OCI-LY3 (cell line): ENCODE measurements around the gene MT1H.
A peak's percentile ranks its signal among the peaks of the same experiment; 100 is the strongest.

Source experiments
- H2AFZ ChIP-seq: fragments of 200-600, 300-600 bp; shearing (Covaris generic); 2 replicates; pipeline ENCODE4 v1.6.0; 2014; ENCODE audit warnings: antibody characterized with exemption, low read depth, low read length
- H3K27ac ChIP-seq: fragments of 200-600, 300-600 bp; sonication (generic); 2 replicates; pipeline ENCODE4 v1.5.1; 2014; ENCODE audit warnings: mild to moderate bottlenecking, low read length, moderate library complexity, mixed read lengths
- H3K27me3 ChIP-seq: fragments of 200-600, 300-600 bp; sonication (generic); 2 replicates; pipeline ENCODE4 v1.6.1; 2014; ENCODE audit warnings: low read depth, low read length, mixed read lengths
- H3K36me3 ChIP-seq: fragments of 200-600, 300-600 bp; sonication (generic); replicated peaks from 2 replicates; pipeline ENCODE3; 2014; ENCODE audit warnings: low read depth, low read length, mixed read lengths
- H3K4me1 ChIP-seq: fragments of 300-600, 200-600 bp; sonication (generic); 2 replicates; pipeline ENCODE4 v1.6.1; 2014; ENCODE audit warnings: low read length, mixed read lengths
- H3K4me2 ChIP-seq: fragments of 200-600, 300-600 bp; sonication (generic); 2 replicates; pipeline ENCODE4 v1.6.1; 2014; ENCODE audit warnings: low read length, mixed read lengths
- H3K4me3 ChIP-seq: fragments of 300-600, 200-600 bp; sonication (generic); 2 replicates; pipeline ENCODE4 v1.5.1; 2014; ENCODE audit warnings: antibody characterized with exemption, mild to moderate bottlenecking, low read length, moderate library complexity
- H3K79me2 ChIP-seq: fragments of 300-600, 200-600 bp; shearing (Covaris generic); 2 replicates; pipeline ENCODE4 v1.6.1; 2014; ENCODE audit warnings: mild to moderate bottlenecking, low read length, mixed read lengths
- H3K9ac ChIP-seq: fragments of 300-600, 200-600 bp; shearing (Covaris generic); 2 replicates; pipeline ENCODE4 v1.6.0; 2014; ENCODE audit warnings: mild to moderate bottlenecking, low read length, moderate library complexity
- H3K9me3 ChIP-seq: fragments of 200-600, 300-600 bp; shearing (Covaris generic); 2 replicates; pipeline ENCODE4 v1.6.1; 2014; ENCODE audit warnings: low read length, mixed read lengths; ENCODE audit not compliant: insufficient read depth
- H4K20me1 ChIP-seq: fragments of 200-600, 300-600 bp; sonication (generic); 2 replicates; pipeline ENCODE4 v1.6.1; 2016; ENCODE audit warnings: low read length, mixed read lengths; ENCODE audit not compliant: insufficient read depth
- EZH2phosphoT487 ChIP-seq: fragments of 200-600 bp; shearing (Covaris generic); IDR thresholded peaks from 2 replicates; pipeline ENCODE4 v1.6.1; 2018; ENCODE audit warnings: antibody characterized with exemption, mixed run types, low read depth
- TF ChIP-seq, protein P1 (sequence below): fragments of 200-600, 300-600 bp; sonication (generic); IDR thresholded peaks from 2 replicates; pipeline ENCODE4 v1.5.1; 2014; ENCODE audit warnings: antibody characterized with exemption, low read length, low read depth

The MT1H gene

DNA sequence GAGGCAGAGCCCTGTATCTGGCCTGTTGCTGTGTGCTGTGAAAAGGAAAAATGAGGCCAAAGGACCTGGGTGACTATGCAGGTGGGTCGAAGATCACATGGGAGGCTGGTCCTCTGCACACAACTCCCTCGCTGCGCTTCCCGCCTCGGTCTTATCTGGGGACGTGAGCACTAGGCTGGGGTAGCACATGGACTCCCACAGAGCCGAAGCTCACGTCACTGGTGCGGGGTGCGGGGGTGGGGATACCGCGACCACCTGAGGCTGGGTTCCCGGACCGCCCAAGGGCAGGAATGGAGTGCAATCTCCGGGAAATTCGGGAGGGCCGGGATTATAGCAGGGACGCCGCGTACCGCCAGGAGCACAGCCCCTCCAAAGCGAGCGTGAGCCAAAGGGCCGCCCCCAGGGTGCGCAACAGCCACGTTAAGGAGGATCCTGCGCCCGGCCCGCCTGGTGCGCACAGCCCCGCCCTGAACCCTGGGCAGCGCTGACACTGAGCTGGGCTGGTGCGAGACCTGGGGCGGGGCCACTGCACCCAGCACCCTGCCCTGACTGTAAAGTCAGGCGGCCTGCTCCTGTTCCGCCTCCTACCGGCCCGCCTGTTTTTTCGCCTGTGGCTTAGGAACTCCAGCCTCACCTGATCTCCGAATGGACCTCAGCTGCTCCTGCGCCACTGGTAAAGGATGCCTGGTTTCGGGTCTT, 26.4 kb upstream of the MT1H start:
- Histone ChIP-seq H3K4me3 (peak overlapping the region; percentile 73), H3K36me3 (no peaks in the 10 kb centered on the region), H3K4me1 (peaks cover 13% of the 10 kb centered on the region), H3K79me2 (no peaks in the 10 kb centered on the region), H3K27me3 (peaks cover 47% of the 10 kb centered on the region), H4K20me1 (no peaks in the 10 kb centered on the region), H2AFZ (peak overlapping the region; percentile 85), H3K9ac (peak overlapping the region; percentile 46), H3K9me3 (no peaks in the 10 kb centered on the region), H3K27ac (no peak overlapping the region), H3K4me2 (peak overlapping the region; percentile 88)
- TF ChIP-seq, protein P1, sequence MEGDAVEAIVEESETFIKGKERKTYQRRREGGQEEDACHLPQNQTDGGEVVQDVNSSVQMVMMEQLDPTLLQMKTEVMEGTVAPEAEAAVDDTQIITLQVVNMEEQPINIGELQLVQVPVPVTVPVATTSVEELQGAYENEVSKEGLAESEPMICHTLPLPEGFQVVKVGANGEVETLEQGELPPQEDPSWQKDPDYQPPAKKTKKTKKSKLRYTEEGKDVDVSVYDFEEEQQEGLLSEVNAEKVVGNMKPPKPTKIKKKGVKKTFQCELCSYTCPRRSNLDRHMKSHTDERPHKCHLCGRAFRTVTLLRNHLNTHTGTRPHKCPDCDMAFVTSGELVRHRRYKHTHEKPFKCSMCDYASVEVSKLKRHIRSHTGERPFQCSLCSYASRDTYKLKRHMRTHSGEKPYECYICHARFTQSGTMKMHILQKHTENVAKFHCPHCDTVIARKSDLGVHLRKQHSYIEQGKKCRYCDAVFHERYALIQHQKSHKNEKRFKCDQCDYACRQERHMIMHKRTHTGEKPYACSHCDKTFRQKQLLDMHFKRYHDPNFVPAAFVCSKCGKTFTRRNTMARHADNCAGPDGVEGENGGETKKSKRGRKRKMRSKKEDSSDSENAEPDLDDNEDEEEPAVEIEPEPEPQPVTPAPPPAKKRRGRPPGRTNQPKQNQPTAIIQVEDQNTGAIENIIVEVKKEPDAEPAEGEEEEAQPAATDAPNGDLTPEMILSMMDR = peak; percentile 50
- no peak for TF ChIP-seq EZH2phosphoT487

DNA sequence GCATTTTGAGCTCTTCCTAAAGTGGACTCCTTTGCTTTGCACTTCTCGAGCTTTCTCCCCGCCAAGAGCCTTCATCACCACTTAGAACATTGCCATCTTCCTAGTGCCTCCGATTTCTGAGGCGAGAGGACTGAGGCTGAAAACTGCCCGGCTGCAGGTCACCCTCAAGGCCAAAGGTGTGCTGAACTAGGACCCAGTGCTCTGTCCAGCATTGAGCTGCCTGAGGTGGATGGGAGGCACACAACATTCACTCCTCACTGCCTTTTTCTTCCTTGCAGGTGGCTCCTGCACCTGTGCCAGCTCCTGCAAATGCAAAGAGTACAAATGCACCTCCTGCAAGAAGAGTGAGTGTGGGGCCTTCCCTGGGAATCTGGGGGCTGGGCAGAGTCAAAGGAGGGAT, 25.8 kb upstream of the MT1H start:
- peak overlapping the region; percentile 85 for H2AFZ ChIP-seq
- peak overlapping the region; percentile 88 for H3K4me2 ChIP-seq
- no peaks in the 10 kb centered on the region for H3K79me2 ChIP-seq
- H3K36me3 ChIP-seq = no peaks in the 10 kb centered on the region
- peak overlapping the region; percentile 73 for H3K4me3 ChIP-seq
- TF ChIP-seq, protein P1 = no peak
- no peak for TF ChIP-seq EZH2phosphoT487
- no peaks in the 10 kb centered on the region for H4K20me1 ChIP-seq
- H3K27ac ChIP-seq = no peak overlapping the region
- H3K4me1 ChIP-seq = peaks cover 13% of the 10 kb centered on the region
- no peaks in the 10 kb centered on the region for H3K9me3 ChIP-seq
- H3K9ac ChIP-seq = peak overlapping the region; percentile 46
- H3K27me3 ChIP-seq = peaks cover 48% of the 10 kb centered on the region

DNA sequence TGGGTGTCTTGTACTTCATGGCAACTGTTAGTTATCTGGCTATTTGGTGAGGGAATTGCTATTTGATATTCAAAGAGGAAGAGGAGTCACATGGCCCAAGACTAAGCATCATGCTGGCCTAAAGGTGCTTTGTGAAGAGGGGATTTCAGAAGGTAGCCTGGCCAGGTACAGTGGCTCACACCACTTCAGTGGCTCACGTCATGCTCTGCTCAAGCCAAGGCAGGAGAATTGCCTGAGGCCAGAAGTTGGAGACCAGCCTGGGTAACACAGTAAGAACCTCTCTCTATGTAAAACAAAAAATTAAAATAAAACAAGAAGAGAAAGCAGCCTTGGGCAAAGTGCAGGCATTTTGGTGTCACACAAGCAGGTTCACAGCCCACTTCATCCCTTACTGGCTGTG, 24.3 kb upstream of the MT1H start:
- Histone ChIP-seq H3K36me3 (no peaks in the 10 kb centered on the region), H2AFZ (no peak overlapping the region), H3K27me3 (peaks cover 42% of the 10 kb centered on the region), H3K9me3 (no peaks in the 10 kb centered on the region), H3K79me2 (no peaks in the 10 kb centered on the region), H3K27ac (no peak overlapping the region), H3K9ac (no peak overlapping the region), H4K20me1 (no peaks in the 10 kb centered on the region), H3K4me2 (no peak overlapping the region), H3K4me3 (no peak overlapping the region), H3K4me1 (peaks cover 13% of the 10 kb centered on the region)
- TF ChIP-seq EZH2phosphoT487 = no peak
- TF ChIP-seq, protein P1 = no peak

DNA sequence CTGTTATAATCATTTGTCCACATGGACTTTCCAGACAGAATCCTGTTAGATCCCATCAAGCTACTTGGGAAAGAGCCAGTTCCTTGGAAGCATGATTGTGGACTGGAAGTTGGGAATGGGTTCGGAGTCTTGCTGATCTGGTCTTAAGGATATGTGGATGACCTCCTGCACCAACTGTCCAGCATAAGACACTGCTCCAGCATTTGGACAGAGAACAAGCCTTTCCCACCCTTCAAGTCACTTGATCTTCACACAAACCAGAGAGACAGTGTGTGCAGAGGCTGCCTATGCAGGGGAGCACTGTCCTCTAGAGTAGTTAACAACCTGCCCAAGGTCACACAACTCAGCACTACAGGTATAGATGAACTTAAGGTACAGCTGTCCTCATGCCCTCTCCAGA, 23.8 kb upstream of the MT1H start:
- Histone ChIP-seq H3K4me1 (peaks cover 13% of the 10 kb centered on the region), H3K9me3 (no peaks in the 10 kb centered on the region), H3K4me2 (no peak overlapping the region), H3K36me3 (no peaks in the 10 kb centered on the region), H4K20me1 (no peaks in the 10 kb centered on the region), H3K9ac (no peak overlapping the region), H2AFZ (no peak overlapping the region), H3K79me2 (no peaks in the 10 kb centered on the region), H3K4me3 (no peak overlapping the region), H3K27me3 (peaks cover 42% of the 10 kb centered on the region), H3K27ac (no peak overlapping the region)
- no peak for TF ChIP-seq EZH2phosphoT487
- TF ChIP-seq, protein P1 = no peak
